ENCODE results near the gene DDRGK1. TPM values are rescaled to one million over a fixed set of nuclear protein-coding genes. Genes with fewer than 3 reads are reported as not detected.

Gene DDRGK1
- total and polyA plus RNA-seq, 2 of the 8 experiments (the other 6 are each of a cell fraction or from before 2014, with no cell fraction given), result 29.4 to 42.0 TPM

- peak within 1 kb of the TSS; percentile 83; the same call in 1 of the 2 replicates for H2AFZ ChIP-seq (ENCODE audit: low read length)
- TF ChIP-seq RBBP5 (IDR thresholded peaks at IDR 0.05; ENCODE audit: borderline replicate concordance, low read depth, low read length) (peak; percentile 28; the same call in 1 of the 2 replicates), KDM4A (IDR thresholded peaks at IDR 0.05; ENCODE audit: low read depth, low read length, severe bottlenecking) (peak; percentile 66), ZNF274 (IDR thresholded peaks at IDR 0.05; ENCODE audit: borderline replicate concordance, extremely low read depth, low read length) (no peak), NRF1 (IDR thresholded peaks at IDR 0.05; ENCODE audit: low read depth, low read length) (no peak), BCL11A (IDR thresholded peaks at IDR 0.05; ENCODE audit: low read depth in 2 of 2, low read length in 2 of 2) (no peak), HDAC2 (IDR thresholded peaks at IDR 0.05; ENCODE audit: borderline replicate concordance in 1 of 2, low read depth in 2 of 2, low read length in 2 of 2) (no peak), CBX5 (IDR thresholded peaks at IDR 0.05; ENCODE audit: low read depth, low read length) (no peak), NANOG (IDR thresholded peaks at IDR 0.05; ENCODE audit: insufficient read depth, low read depth, low read length, poor library complexity, severe bottlenecking) (no peak), E2F6 (IDR thresholded peaks at IDR 0.05) (no peak; the same call in 1 of the 2 replicates)
Measured at GRCh38 chr20:3239026-3239866, 34.8 kb upstream of the DDRGK1 start, which contains the start of gene SLC4A11. TSS of gene SLC4A11 (minus strand) at chr20:3239190. CDS start at chr20:3239137, 53 bp downstream.

More at GRCh38 chr20:3239026-3239866, 34.8 kb upstream of the DDRGK1 start, which contains the start of gene SLC4A11:
- Histone ChIP-seq H3K4ac (replicated peaks; ENCODE audit: insufficient read length, low read depth, low read length) (peak within 1 kb of the TSS; percentile 65), H3K27me3 (replicated peaks in 1 of 4; ENCODE audit: control insufficient read depth in 3 of 4, extremely low read depth in 1 of 4, insufficient read depth in 3 of 4, low read length in 3 of 4) (peaks cover 13 to 40% (median 35%) of the 10 kb centered on the region in 4 experiments), H3K23ac (ENCODE audit: insufficient read length) (no peak within 1 kb of the TSS), H3K4me1 (replicated peaks in 1 of 4; ENCODE audit: control insufficient read depth in 3 of 4, insufficient read depth in 4 of 4, low read length in 3 of 4) (peaks cover 0 to 19% (median 7%) of the 10 kb centered on the region in 4 experiments; a peak in 6 of 7 replicates), H4K8ac (ENCODE audit: extremely low read depth, insufficient read depth, low read length) (peak within 1 kb of the TSS; percentile 87), H3K4me3 (ENCODE audit: extremely low read depth in 1 of 4, insufficient read depth in 2 of 4, low read depth in 3 of 4, low read length in 4 of 4) (peak within 1 kb of the TSS; percentile 47 to 79 (median 76)), H3K23me2 (ENCODE audit: low read depth, low read length) (peaks cover 16% of the 10 kb centered on the region; the same call in 1 of the 2 replicates), H3K27ac (ENCODE audit: low read depth, low read length) (no peak within 1 kb of the TSS), H3K79me1 (ENCODE audit: low read depth, low read length) (no peaks in the 10 kb centered on the region), H3K56ac (replicated peaks; ENCODE audit: insufficient read length, low read depth, low read length) (peak within 1 kb of the TSS; percentile 19), H4K5ac (ENCODE audit: insufficient read length, low read depth, low read length) (no peak within 1 kb of the TSS), H2BK5ac (ENCODE audit: low read depth, low read length) (peak within 1 kb of the TSS; percentile 81; the same call in 1 of the 2 replicates), H3K14ac (ENCODE audit: insufficient read length) (no peak within 1 kb of the TSS), H3K9me3 (ENCODE audit: insufficient read depth in 2 of 2, low read depth in 1 of 2, low read length in 1 of 2) (no peaks in the 10 kb centered on the region), H4K20me1 (replicated peaks in 1 of 2; ENCODE audit: control insufficient read depth in 1 of 2, insufficient read depth in 2 of 2, low read length in 2 of 2) (peaks cover 0 to 12% of the 10 kb centered on the region in 2 experiments), H3K9ac (replicated peaks in 1 of 4; ENCODE audit: extremely low read depth in 1 of 4, low read depth in 3 of 4, low read length in 3 of 4) (peak within 1 kb of the TSS; percentile 11 to 50 (median 21); a peak in 3 of 7 replicates), H4K91ac (replicated peaks; ENCODE audit: insufficient read length, low read length) (peak within 1 kb of the TSS; percentile 81), H3K79me2 (ENCODE audit: control insufficient read depth in 1 of 2, insufficient read depth in 2 of 2, low read length in 2 of 2) (no peaks in the 10 kb centered on the region), H3K36me3 (ENCODE audit: control insufficient read depth in 2 of 4, insufficient read depth in 4 of 4, low read length in 3 of 4) (no peaks in the 10 kb centered on the region), H3K18ac (ENCODE audit: extremely low read depth, low read length) (peak within 1 kb of the TSS; percentile 78), H3K4me2 (ENCODE audit: insufficient read depth in 1 of 2, low read depth in 2 of 2, low read length in 2 of 2) (peak within 1 kb of the TSS; percentile 87 to 99), H2BK12ac (ENCODE audit: low read depth, low read length) (peak within 1 kb of the TSS; percentile 87; the same call in 1 of the 2 replicates), H2BK15ac (ENCODE audit: low read length) (0 out of 2 replicates have a peak within 1 kb of the TSS, but pooled peaks have one; percentile 95), H2BK20ac (ENCODE audit: low read length) (no peak within 1 kb of the TSS), H2AK5ac (ENCODE audit: low read depth, low read length) (no peak within 1 kb of the TSS), H2BK120ac (replicated peaks; ENCODE audit: low read depth, low read length) (no peak within 1 kb of the TSS)
- ChIA-PET CTCF (ENCODE audit: partially characterized antibody) (interaction anchor here (0.6 to 6.2 kb wide), 7 partner anchors 11 to 484 kb away, joined by 3 to 47 read pairs (median 3); no protein-coding TSS in a partner anchor), POLR2A (ENCODE audit: partially characterized antibody) (interaction anchor here (0.9 to 4.5 kb wide), 15 partner anchors 10 to 194 kb away, joined by 3 to 61 read pairs (median 3); partner anchors contain the start of genes DDRGK1, ITPA and MRPS26)
- WGBS, 2 experiments (ENCODE audit: extremely low coverage in 1 of 2, insufficient coverage in 1 of 2, insufficient read length in 1 of 2, insufficient replicate concordance in 2 of 2, low coverage in 1 of 2, low lambda C conversion rate in 2 of 2, missing lambda C conversion rate in 1 of 2), result 1% methylated on average over 66 of the region's 107 CpGs; no CpG with 5 or more reads in 1 of the 2 experiments
- FAIRE-seq (no peak), DNase-seq (ENCODE audit: low read depth in 1 of 2, low spot score in 2 of 2) (peak; percentile 67 to 84)
